ENCODE measurements around the gene CTSO. TPM values are rescaled to one million over a fixed set of nuclear protein-coding genes. Genes with fewer than 3 reads are reported as not detected.

Gene CTSO
- total and polyA plus RNA-seq, 9 donors: 21.6 to 34.7 (median 24.2) TPM

GRCh38 chr4:155974996-155975395 lies 21.3 kb upstream of the CTSO start:
- Histone ChIP-seq H3K27ac (ENCODE audit: low read length) (no peak overlapping the region), H3K4me3 (ENCODE audit: low read length) (no peak overlapping the region), H3K4me1 (ENCODE audit: control insufficient read depth, insufficient read depth, low read length) (peaks cover 12% of the 10 kb centered on the region), H3K36me3 (ENCODE audit: control insufficient read depth, insufficient read depth, low read length) (no peaks in the 10 kb centered on the region), H3K9me3 (replicated peaks; ENCODE audit: control insufficient read depth, low read depth, low read length) (no peaks in the 10 kb centered on the region), H3K27me3 (ENCODE audit: control insufficient read depth, insufficient read depth, low read length) (no peaks in the 10 kb centered on the region)
- 24% methylated on average over 2 of the region's 3 CpGs for WGBS (ENCODE audit: insufficient coverage)
- DNase-seq: peak; percentile 64

GRCh38 chr4:155974476-155974749 lies 20.7 kb upstream of the CTSO start:
- H3K4me1 ChIP-seq (ENCODE audit: control insufficient read depth, insufficient read depth, low read length): peaks cover 12% of the 10 kb centered on the region
- no peaks in the 10 kb centered on the region for H3K27me3 ChIP-seq (ENCODE audit: control insufficient read depth, insufficient read depth, low read length)
- no peaks in the 10 kb centered on the region for H3K36me3 ChIP-seq (ENCODE audit: control insufficient read depth, insufficient read depth, low read length)
- no peaks in the 10 kb centered on the region for H3K9me3 ChIP-seq (replicated peaks; ENCODE audit: control insufficient read depth, low read depth, low read length)
- H3K4me3 ChIP-seq (ENCODE audit: low read length): no peak overlapping the region
- 33% methylated on average over 1 of the region's 1 CpG for WGBS (ENCODE audit: insufficient coverage)
- H3K27ac ChIP-seq (ENCODE audit: low read length): no peak overlapping the region
- DNase-seq: no peak

GRCh38 chr4:155973639-155974475 lies 20.2 kb upstream of the CTSO start:
- Histone ChIP-seq H3K9me3 (replicated peaks; ENCODE audit: control insufficient read depth, low read depth, low read length) (no peaks in the 10 kb centered on the region), H3K4me3 (ENCODE audit: low read length) (no peak overlapping the region), H3K36me3 (ENCODE audit: control insufficient read depth, insufficient read depth, low read length) (no peaks in the 10 kb centered on the region), H3K4me1 (ENCODE audit: control insufficient read depth, insufficient read depth, low read length) (peaks cover 12% of the 10 kb centered on the region), H3K27me3 (ENCODE audit: control insufficient read depth, insufficient read depth, low read length) (no peaks in the 10 kb centered on the region), H3K27ac (ENCODE audit: low read length) (no peak overlapping the region)
- DNase-seq: no peak
- WGBS (ENCODE audit: insufficient coverage): 60% methylated on average over 1 of the region's 8 CpGs

- no peaks in the 10 kb centered on the region for H3K36me3 ChIP-seq (ENCODE audit: control insufficient read depth, insufficient read depth, low read length)
- WGBS (ENCODE audit: insufficient coverage): 52% methylated on average over 3 of the region's 4 CpGs
- peaks cover 18% of the 10 kb centered on the region for H3K4me1 ChIP-seq (ENCODE audit: control insufficient read depth, insufficient read depth, low read length)
- no peak for DNase-seq
- no peaks in the 10 kb centered on the region for H3K9me3 ChIP-seq (replicated peaks; ENCODE audit: control insufficient read depth, low read depth, low read length)
- H3K27me3 ChIP-seq (ENCODE audit: control insufficient read depth, insufficient read depth, low read length): no peaks in the 10 kb centered on the region
- no peak overlapping the region for H3K27ac ChIP-seq (ENCODE audit: low read length)
- H3K4me3 ChIP-seq (ENCODE audit: low read length): no peak overlapping the region
Observed at GRCh38 chr4:155972098-155972497, 18.4 kb upstream of the CTSO start.

- DNase-seq: peak; percentile 89
- WGBS (ENCODE audit: insufficient coverage): no CpG with 5 or more reads among the region's 3 CpGs
- H3K4me1 ChIP-seq (ENCODE audit: control insufficient read depth, insufficient read depth, low read length): peaks cover 15% of the 10 kb centered on the region
- H3K27ac ChIP-seq (ENCODE audit: low read length): peak overlapping the region; percentile 71
- no peaks in the 10 kb centered on the region for H3K36me3 ChIP-seq (ENCODE audit: control insufficient read depth, insufficient read depth, low read length)
- no peaks in the 10 kb centered on the region for H3K9me3 ChIP-seq (replicated peaks; ENCODE audit: control insufficient read depth, low read depth, low read length)
- no peaks in the 10 kb centered on the region for H3K27me3 ChIP-seq (ENCODE audit: control insufficient read depth, insufficient read depth, low read length)
- H3K4me3 ChIP-seq (ENCODE audit: low read length): no peak overlapping the region
Observed at GRCh38 chr4:155966731-155967395, 13.2 kb upstream of the CTSO start.

GRCh38 chr4:155966171-155966570 lies 12.5 kb upstream of the CTSO start:
- Histone ChIP-seq H3K27me3 (ENCODE audit: control insufficient read depth, insufficient read depth, low read length) (no peaks in the 10 kb centered on the region), H3K4me3 (ENCODE audit: low read length) (no peak overlapping the region), H3K27ac (ENCODE audit: low read length) (peak overlapping the region; percentile 66), H3K36me3 (ENCODE audit: control insufficient read depth, insufficient read depth, low read length) (no peaks in the 10 kb centered on the region), H3K4me1 (ENCODE audit: control insufficient read depth, insufficient read depth, low read length) (peaks cover 15% of the 10 kb centered on the region), H3K9me3 (replicated peaks; ENCODE audit: control insufficient read depth, low read depth, low read length) (no peaks in the 10 kb centered on the region)
- DNase-seq: no peak
- WGBS (ENCODE audit: insufficient coverage): no CpG with 5 or more reads among the region's 2 CpGs

GRCh38 chr4:155964016-155964891 lies 10.6 kb upstream of the CTSO start:
- Histone ChIP-seq H3K27me3 (ENCODE audit: control insufficient read depth, insufficient read depth, low read length) (peaks cover 2% of the 10 kb centered on the region), H3K9me3 (replicated peaks; ENCODE audit: control insufficient read depth, low read depth, low read length) (no peaks in the 10 kb centered on the region), H3K4me1 (ENCODE audit: control insufficient read depth, insufficient read depth, low read length) (peaks cover 19% of the 10 kb centered on the region), H3K36me3 (ENCODE audit: control insufficient read depth, insufficient read depth, low read length) (no peaks in the 10 kb centered on the region), H3K27ac (ENCODE audit: low read length) (no peak overlapping the region), H3K4me3 (ENCODE audit: low read length) (no peak overlapping the region)
- no peak for DNase-seq
- 38% methylated on average over 1 of the region's 8 CpGs for WGBS (ENCODE audit: insufficient coverage)

- no CpG with 5 or more reads among the region's 2 CpGs for WGBS (ENCODE audit: insufficient coverage)
- Histone ChIP-seq H3K9me3 (replicated peaks; ENCODE audit: control insufficient read depth, low read depth, low read length) (no peaks in the 10 kb centered on the region), H3K27me3 (ENCODE audit: control insufficient read depth, insufficient read depth, low read length) (peaks cover 2% of the 10 kb centered on the region), H3K4me3 (ENCODE audit: low read length) (no peak overlapping the region), H3K4me1 (ENCODE audit: control insufficient read depth, insufficient read depth, low read length) (peaks cover 14% of the 10 kb centered on the region), H3K27ac (ENCODE audit: low read length) (no peak overlapping the region), H3K36me3 (ENCODE audit: control insufficient read depth, insufficient read depth, low read length) (no peaks in the 10 kb centered on the region)
- no peak for DNase-seq
Observed at GRCh38 chr4:155962767-155963166, 9.1 kb upstream of the CTSO start.

GRCh38 chr4:155961575-155961974 lies 7.9 kb upstream of the CTSO start:
- Histone ChIP-seq H3K27ac (ENCODE audit: low read length) (peak overlapping the region; percentile 86), H3K4me3 (ENCODE audit: low read length) (no peak overlapping the region), H3K4me1 (ENCODE audit: control insufficient read depth, insufficient read depth, low read length) (peaks cover 14% of the 10 kb centered on the region), H3K36me3 (ENCODE audit: control insufficient read depth, insufficient read depth, low read length) (no peaks in the 10 kb centered on the region), H3K9me3 (replicated peaks; ENCODE audit: control insufficient read depth, low read depth, low read length) (no peaks in the 10 kb centered on the region), H3K27me3 (ENCODE audit: control insufficient read depth, insufficient read depth, low read length) (peaks cover 2% of the 10 kb centered on the region)
- no CpG with 5 or more reads among the region's 4 CpGs for WGBS (ENCODE audit: insufficient coverage)
- DNase-seq: no peak

GRCh38 chr4:155960522-155960921 lies 6.9 kb upstream of the CTSO start:
- Histone ChIP-seq H3K27me3 (ENCODE audit: control insufficient read depth, insufficient read depth, low read length) (peaks cover 2% of the 10 kb centered on the region), H3K4me1 (ENCODE audit: control insufficient read depth, insufficient read depth, low read length) (peaks cover 12% of the 10 kb centered on the region), H3K36me3 (ENCODE audit: control insufficient read depth, insufficient read depth, low read length) (no peaks in the 10 kb centered on the region), H3K27ac (ENCODE audit: low read length) (peak overlapping the region; percentile 86), H3K4me3 (ENCODE audit: low read length) (no peak overlapping the region), H3K9me3 (replicated peaks; ENCODE audit: control insufficient read depth, low read depth, low read length) (no peaks in the 10 kb centered on the region)
- no CpG with 5 or more reads among the region's 5 CpGs for WGBS (ENCODE audit: insufficient coverage)
- peak; percentile 87 for DNase-seq

Measured in muscle of leg (tissue), 11 donors.